OCI-LY7 (cell line): Measurements from ENCODE around the gene PHACTR1. TPM values are rescaled to one million over a fixed set of nuclear protein-coding genes. Genes with fewer than 3 reads are reported as not detected.

Experiments
- BruUV-seq: library from RNA; stranded (reverse); fragments of 400-500 nt; replicated peaks from 2 replicates; lab custom pipeline; 2021; lab: Mats Ljungman, UMichigan
- CTCF ChIA-PET: fragments of 300-600 bp; sonication (Branson Sonifier 250); formaldehyde crosslinking; loops from one replicate; lab custom pipeline; 2022; ENCODE audit warnings: antibody characterized with exemption; ENCODE audit not compliant: unreplicated experiment; lab: Charles Lee
- POLR2A ChIA-PET: fragments of 300-600 bp; sonication (Branson Sonifier 250); formaldehyde crosslinking; loops from one replicate; lab custom pipeline; 2022; ENCODE audit warnings: antibody characterized with exemption; lab: Charles Lee
- DNase-seq: peaks from one replicate; pipeline ENCODE4 v3.0.0-alpha.2; 2015; ENCODE audit warnings: low spot score
- H2AFZ ChIP-seq: fragments of 200-600 bp; sonication (generic), shearing (Covaris generic); 2 replicates; pipeline ENCODE4 v1.6.1; 2014; ENCODE audit warnings: mild to moderate bottlenecking, antibody characterized with exemption, low read length, moderate library complexity
- H3K27ac ChIP-seq: fragments of 200-600 bp; sonication (generic); 2 replicates; pipeline ENCODE4 v1.5.1; 2014; ENCODE audit warnings: mixed run types, low read depth, mild to moderate bottlenecking, moderate library complexity, low read length, inconsistent platforms; ENCODE audit not compliant: poor library complexity, severe bottlenecking
- H3K36me3 ChIP-seq: fragments of 200-600 bp; sonication (generic); 2 replicates; pipeline ENCODE4 v1.6.1; 2014; ENCODE audit warnings: mild to moderate bottlenecking, antibody characterized with exemption, low read length, moderate library complexity, mixed read lengths; ENCODE audit not compliant: insufficient read depth
- H3K4me1 ChIP-seq: fragments of 200-600 bp; sonication (generic); 2 replicates; pipeline ENCODE4 v1.5.1; 2014; ENCODE audit warnings: mild to moderate bottlenecking, low read length; ENCODE audit not compliant: insufficient read depth, poor library complexity, severe bottlenecking
- H3K4me2 ChIP-seq: fragments of 200-600 bp; sonication (generic); 2 replicates; pipeline ENCODE4 v1.6.1; 2014; ENCODE audit warnings: mild to moderate bottlenecking, low read length
- H3K4me3 ChIP-seq: fragments of 200-600 bp; sonication (generic); 2 replicates; pipeline ENCODE4 v1.5.1; 2014; ENCODE audit warnings: mild to moderate bottlenecking, low read depth, low read length; ENCODE audit not compliant: poor library complexity, severe bottlenecking
- H3K79me2 ChIP-seq: fragments of 200-600 bp; sonication (generic); 2 replicates; pipeline ENCODE4 v1.6.1; 2016; ENCODE audit warnings: low read depth, mild to moderate bottlenecking, low read length, moderate library complexity, mixed read lengths; ENCODE audit not compliant: insufficient read depth
- H3K9me2 ChIP-seq: fragments of 200-600 bp; sonication (generic); 2 replicates; pipeline ENCODE4 v1.6.1; 2016; ENCODE audit warnings: mild to moderate bottlenecking, low read length, mixed read lengths; ENCODE audit not compliant: insufficient read depth
- H3K9me3 ChIP-seq: fragments of 200-600 bp; sonication (generic); 2 replicates; pipeline ENCODE4 v1.6.1; 2014; ENCODE audit warnings: mild to moderate bottlenecking, mixed run types, low read length, mixed read lengths
- H4K20me1 ChIP-seq: fragments of 200-600 bp; sonication (generic); 2 replicates; pipeline ENCODE4 v1.6.1; 2014; ENCODE audit warnings: mild to moderate bottlenecking, antibody characterized with exemption, low read length, moderate library complexity, mixed read lengths; ENCODE audit not compliant: insufficient read depth
- CTCF ChIP-seq: fragments of 200-600 bp; sonication (generic); conservative IDR thresholded peaks from 2 replicates; pipeline ENCODE4 v1.5.1; 2014; ENCODE audit warnings: mild to moderate bottlenecking, antibody characterized with exemption, low read length, moderate library complexity, mixed read lengths
- EZH2phosphoT487 ChIP-seq: fragments of 200-600 bp; sonication (generic); IDR thresholded peaks from 2 replicates; pipeline ENCODE4 v1.6.1; 2018; ENCODE audit warnings: low read depth, borderline replicate concordance, mild to moderate bottlenecking, mixed run types, antibody characterized with exemption, low read length, moderate library complexity, mixed read lengths
- intact Hi-C: fragments of 100-400 bp; cut with micrococcal nuclease; formaldehyde crosslinking; loops from one replicate; pipeline ENCODE4 v1.10.0; 2022; ENCODE audit not compliant: unreplicated experiment
- total RNA-seq, 2 experiments: library from RNA; depleted of rRNA in 1 of 2; stranded (reverse); fragments of >200 nt in 1 of 2; shearing (Covaris generic) in 1 of 2; gene quantifications; 2 replicates each; pipeline ENCODE4 v1.2.3, GENCODE V29; 2014 to 2022

Gene PHACTR1
- total RNA-seq, 2 experiments from 2014 or later = 25.1 to 46.6 TPM

GRCh38 chr6:12845224-12846004 lies 128.8 kb downstream of the PHACTR1 start:
- ChIA-PET CTCF (no interaction called here), POLR2A (no interaction called here)
- TF ChIP-seq EZH2phosphoT487 = no peak
- TF ChIP-seq CTCF = no peak
- Histone ChIP-seq H2AFZ (no peak overlapping the region), H3K27ac (no peak overlapping the region), H3K4me2 (no peak overlapping the region), H4K20me1 (no peaks in the 10 kb centered on the region), H3K9me3 (no peaks in the 10 kb centered on the region), H3K79me2 (no peaks in the 10 kb centered on the region), H3K4me1 (no peaks in the 10 kb centered on the region), H3K36me3 (no peaks in the 10 kb centered on the region), H3K4me3 (no peak overlapping the region), H3K9me2 (no peaks in the 10 kb centered on the region)
- BruUV-seq = no TSS peak
- no peak for DNase-seq
- intact Hi-C loops = no loop called here

GRCh38 chr6:12848964-12849808 lies 132.6 kb downstream of the PHACTR1 start:
- Histone ChIP-seq H3K4me3 (no peak overlapping the region), H3K79me2 (no peaks in the 10 kb centered on the region), H4K20me1 (no peaks in the 10 kb centered on the region), H3K27ac (no peak overlapping the region), H3K36me3 (no peaks in the 10 kb centered on the region), H2AFZ (no peak overlapping the region), H3K4me1 (no peaks in the 10 kb centered on the region), H3K9me3 (no peaks in the 10 kb centered on the region), H3K9me2 (no peaks in the 10 kb centered on the region), H3K4me2 (no peak overlapping the region)
- intact Hi-C loops = no loop called here
- TF ChIP-seq EZH2phosphoT487 (no peak), CTCF (no peak)
- ChIA-PET POLR2A (no interaction called here), CTCF (no interaction called here)
- no TSS peak for BruUV-seq
- no peak for DNase-seq

GRCh38 chr6:12849809-12850198 lies 133.2 kb downstream of the PHACTR1 start:
- H3K79me2 ChIP-seq = no peaks in the 10 kb centered on the region
- intact Hi-C loops = no loop called here
- no TSS peak for BruUV-seq
- no peak overlapping the region for H3K4me3 ChIP-seq
- no peak overlapping the region for H3K27ac ChIP-seq
- no peak overlapping the region for H3K4me2 ChIP-seq
- no peaks in the 10 kb centered on the region for H4K20me1 ChIP-seq
- DNase-seq = no peak
- no peaks in the 10 kb centered on the region for H3K4me1 ChIP-seq
- H3K9me2 ChIP-seq = no peaks in the 10 kb centered on the region
- POLR2A ChIA-PET = no interaction called here
- no peak overlapping the region for H2AFZ ChIP-seq
- no peaks in the 10 kb centered on the region for H3K36me3 ChIP-seq
- H3K9me3 ChIP-seq = no peaks in the 10 kb centered on the region
- TF ChIP-seq CTCF (no peak), EZH2phosphoT487 (no peak)
- CTCF ChIA-PET = no interaction called here
